GM18499 (cell line): ENCODE data around the gene PARVB.

Experiments
- ATAC-seq: cut with Tn5 transposase; IDR thresholded peaks from one replicate; pipeline ENCODE4 v1.9.1; 2021; ENCODE audit warnings: moderate number of reproducible peaks; ENCODE audit not compliant: insufficient read depth, unreplicated experiment

Gene PARVB

GRCh38 chr22:44171561-44171960 is 147.5 kb downstream of the PARVB start:
- no peak for ATAC-seq

GRCh38 chr22:44172370-44173108 is 148.4 kb downstream of the PARVB start:
- ATAC-seq: no peak

- no peak for ATAC-seq
These were observed 149.1 kb downstream of the PARVB start for GRCh38 chr22:44173154-44173553.

- no peak for ATAC-seq
These were observed 151.6 kb downstream of the PARVB start for GRCh38 chr22:44175676-44176075.

- ATAC-seq: no peak
These were observed 155.3 kb downstream of the PARVB start for GRCh38 chr22:44179196-44179988.

- no peak for ATAC-seq
These were observed 156.0 kb downstream of the PARVB start for GRCh38 chr22:44179989-44180705.

- ATAC-seq: no peak
These were observed 156.6 kb downstream of the PARVB start, which contains the start of gene PARVG for GRCh38 chr22:44180706-44181032. TSS of gene PARVG (plus strand) at chr22:44180925. CDS start at chr22:44183330, 2,405 bp downstream.

- ATAC-seq: no peak
These were observed 157.2 kb downstream of the PARVB start for GRCh38 chr22:44181033-44181911.

- ATAC-seq: no peak
These were observed 157.9 kb downstream of the PARVB start for GRCh38 chr22:44181912-44182587.

- no peak for ATAC-seq
These were observed 158.6 kb downstream of the PARVB start for GRCh38 chr22:44182588-44183286.

GRCh38 chr22:44183287-44183588 is 159.1 kb downstream of the PARVB start:
- no peak for ATAC-seq

- ATAC-seq: no peak
These were observed 159.9 kb downstream of the PARVB start for GRCh38 chr22:44184006-44184405.

GRCh38 chr22:44185237-44186120 is 161.4 kb downstream of the PARVB start:
- ATAC-seq: no peak

- no peak for ATAC-seq
These were observed 162.0 kb downstream of the PARVB start for GRCh38 chr22:44186121-44186510.

- ATAC-seq: no peak
These were observed 162.6 kb downstream of the PARVB start for GRCh38 chr22:44186737-44187136.

- ATAC-seq: no peak
These were observed 163.6 kb downstream of the PARVB start for GRCh38 chr22:44187652-44188230.

- no peak for ATAC-seq
These were observed 164.2 kb downstream of the PARVB start for GRCh38 chr22:44188316-44188715.
